Fibroblast of upper back skin (primary cell): ENCODE measurements around the gene STAT5B.
"Not testable (repeated sequence)": the region's sequence is repeated elsewhere in the genome, so short reads cannot be mapped to it uniquely, and the experiment has no call there.

Experiments
- DNase-seq: peaks from one replicate; pipeline ENCODE4 v3.0.0-alpha.2; 2013

STAT5B gene

GRCh38 chr17:42227849-42228700, 48.1 kb downstream of the STAT5B start:
- DNase-seq = peak; percentile 3

GRCh38 chr17:42225646-42226045, 50.5 kb downstream of the STAT5B start:
- DNase-seq = no peak

- no peak for DNase-seq
Measured at GRCh38 chr17:42224651-42225050, 51.5 kb downstream of the STAT5B start.

GRCh38 chr17:42221886-42222745, 54.1 kb downstream of the STAT5B start:
- peak; percentile 36 for DNase-seq

- not testable (repeated sequence) for DNase-seq
Measured at GRCh38 chr17:42219280-42219679, 56.9 kb downstream of the STAT5B start.

- DNase-seq = no peak
Measured at GRCh38 chr17:42214156-42214555, 62.0 kb downstream of the STAT5B start.

- no peak for DNase-seq
Measured at GRCh38 chr17:42212382-42212781, 63.8 kb downstream of the STAT5B start.

GRCh38 chr17:42211921-42212341, 64.3 kb downstream of the STAT5B start:
- peak; percentile 20 for DNase-seq

- no peak for DNase-seq
Measured at GRCh38 chr17:42210046-42210445, 66.1 kb downstream of the STAT5B start.

GRCh38 chr17:42206153-42206612, 70.0 kb downstream of the STAT5B start:
- not testable (repeated sequence) for DNase-seq

GRCh38 chr17:42203354-42203753, 72.8 kb downstream of the STAT5B start:
- DNase-seq = no peak

GRCh38 chr17:42202696-42203095, 73.5 kb downstream of the STAT5B start:
- no peak for DNase-seq

GRCh38 chr17:42202159-42202558, 74.0 kb downstream of the STAT5B start:
- DNase-seq = no peak

GRCh38 chr17:42201458-42201772, 74.8 kb downstream of the STAT5B start:
- DNase-seq = no peak

GRCh38 chr17:42200706-42201457, 75.3 kb downstream of the STAT5B start:
- no peak for DNase-seq

GRCh38 chr17:42199416-42200011, 76.7 kb downstream of the STAT5B start:
- DNase-seq = no peak

- no peak for DNase-seq
Measured at GRCh38 chr17:42198897-42199296, 77.3 kb downstream of the STAT5B start.

GRCh38 chr17:42197564-42198156, 78.5 kb downstream of the STAT5B start:
- no peak for DNase-seq

GRCh38 chr17:42193969-42194899, 82.0 kb downstream of the STAT5B start, which contains the start of gene GHDC:
Gene GHDC, minus strand, starts transcription at chr17:42194494. Its CDS starts 913 bp downstream, at chr17:42193581.
- DNase-seq = peak; percentile 69

- DNase-seq = no peak
Measured at GRCh38 chr17:42193216-42193968, 82.8 kb downstream of the STAT5B start.
